Skin epidermis (tissue), 12 donors: Measurements from ENCODE around the gene CLK4.
"Not testable (repeated sequence)": the region's sequence is repeated elsewhere in the genome, so short reads cannot be mapped to it uniquely, and the experiment has no call there.

ENCODE experiments used
- H3K27ac ChIP-seq, 21 experiments: fragments of 200-600 bp; sonication (generic) in 11 of 21; one replicate each; pipeline ENCODE4 v1.5.0; 2020; ENCODE audit warnings: mild to moderate bottlenecking in 3 of 21, inconsistent platforms in 2 of 21, moderate library complexity in 2 of 21
- H3K4me3 ChIP-seq, 7 experiments: fragments of 200-600 bp; sonication (generic) in 2 of 7; one replicate each; pipeline ENCODE4 v1.5.0; 2020; ENCODE audit warnings: inconsistent platforms in 2 of 7, mild to moderate bottlenecking in 2 of 7, moderate library complexity in 1 of 7

CLK4 gene

DNA sequence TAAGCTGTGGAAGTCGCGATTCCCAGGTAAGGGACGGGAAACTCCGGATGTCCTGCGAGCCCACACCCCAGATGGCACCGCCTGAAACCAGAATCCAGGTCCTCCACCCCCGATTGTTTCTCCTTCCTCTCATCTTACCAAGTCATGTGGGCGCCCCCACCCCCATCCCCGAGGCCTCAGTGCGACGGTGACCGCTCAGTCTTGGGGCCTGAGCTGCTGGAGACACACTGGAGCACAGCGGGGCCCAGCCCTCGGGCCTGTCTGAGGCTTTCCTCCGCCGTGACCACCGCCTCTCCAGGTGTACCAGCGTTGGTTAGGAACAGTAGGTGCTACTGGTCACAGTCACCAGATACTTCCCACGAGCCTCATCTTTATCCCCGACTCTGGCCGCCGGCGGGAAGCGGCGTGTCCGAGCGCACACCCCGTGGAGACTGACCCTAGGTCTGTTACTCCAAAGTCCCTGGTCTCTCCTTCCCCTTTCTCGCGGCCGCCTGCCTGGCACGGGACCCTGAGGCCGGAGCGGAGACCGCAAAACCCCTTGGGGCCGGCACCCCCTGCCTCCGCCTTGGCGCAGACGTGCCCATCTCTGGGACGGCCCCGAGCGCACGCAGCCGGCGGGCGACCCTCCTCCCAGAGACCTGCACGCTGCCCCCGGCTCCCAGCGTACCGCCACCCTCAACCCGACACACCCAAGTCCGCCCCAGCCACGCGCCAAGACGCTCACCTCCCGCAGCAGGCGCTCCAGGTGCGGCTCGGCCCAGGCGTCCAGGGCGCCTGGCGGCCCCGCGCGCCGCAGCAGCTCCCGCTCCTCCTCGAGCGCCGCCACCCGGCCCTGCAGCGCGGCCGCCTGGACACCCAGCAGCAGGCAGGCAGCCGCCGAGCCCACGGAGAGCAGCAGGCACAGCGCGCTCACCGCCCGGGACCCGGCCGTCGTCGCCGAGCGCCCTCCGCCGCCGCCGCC, 37.4 kb downstream of the CLK4 start:
- Histone ChIP-seq H3K27ac (peak overlapping the region in 4 of 21 experiments; percentile 2 to 45 (median 22)), H3K4me3 (peak overlapping the region; percentile 28 to 55 (median 38))

DNA sequence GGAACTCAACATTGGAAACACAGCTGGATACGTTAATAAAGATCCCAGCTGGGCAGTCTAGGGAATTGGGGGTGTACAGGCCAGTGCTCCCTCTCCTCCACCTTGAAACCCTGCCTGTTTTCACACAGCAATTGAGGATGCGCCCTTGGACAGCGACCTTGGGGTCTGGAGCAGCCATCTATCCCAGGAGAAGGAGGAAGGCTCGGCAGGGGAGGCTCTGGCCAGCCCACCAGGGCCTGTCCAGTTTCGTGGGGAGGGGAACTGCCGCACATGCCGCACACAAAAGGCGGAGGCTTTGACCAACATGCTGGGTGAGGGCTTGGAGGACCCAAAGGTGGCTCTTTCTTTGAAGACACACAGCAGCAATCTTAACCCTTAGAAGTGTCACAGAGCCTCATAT, 38.1 kb downstream of the CLK4 start:
- Histone ChIP-seq H3K27ac (no peak overlapping the region), H3K4me3 (no peak overlapping the region)

DNA sequence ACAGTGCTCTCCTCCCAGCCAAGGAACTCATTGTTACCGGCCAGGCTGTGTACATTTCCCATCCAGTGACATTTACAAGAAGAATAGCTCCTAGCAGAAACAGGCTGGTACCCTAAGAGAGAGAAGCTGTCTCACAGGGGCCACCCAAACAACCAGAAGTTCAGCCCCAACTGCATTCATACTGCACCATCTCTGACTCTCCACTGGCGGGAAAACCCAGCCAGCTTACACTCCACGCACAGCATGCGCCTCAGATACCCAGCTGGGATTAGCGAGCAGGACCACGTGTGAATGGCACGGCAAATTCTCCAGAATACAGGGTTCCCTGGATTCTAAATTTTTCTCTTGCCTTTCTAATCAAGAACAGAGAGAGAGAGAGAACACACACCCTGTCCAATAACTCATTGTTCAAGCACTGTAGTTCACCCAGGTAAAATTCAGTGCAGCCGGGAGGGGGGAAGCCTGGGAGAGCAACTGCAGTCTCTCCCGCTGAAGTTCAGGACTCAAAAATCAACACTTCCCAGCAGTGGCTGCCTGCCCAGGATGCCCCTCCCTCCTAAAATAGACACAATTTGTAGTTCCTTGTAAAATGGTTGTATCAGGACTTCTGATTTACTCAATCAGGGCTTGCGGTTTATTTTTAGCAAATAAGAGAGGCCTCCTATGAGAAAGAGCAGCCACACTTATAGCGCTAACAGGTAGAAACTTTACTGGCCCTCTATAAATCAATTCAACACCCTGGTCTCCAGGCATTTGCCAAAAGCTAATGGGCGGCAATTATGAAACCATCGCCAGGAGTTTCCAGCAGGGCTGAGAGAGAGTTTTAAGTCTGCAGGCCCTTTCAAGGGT, 38.9 kb downstream of the CLK4 start:
- H3K27ac ChIP-seq: no peak overlapping the region
- no peak overlapping the region for H3K4me3 ChIP-seq

DNA sequence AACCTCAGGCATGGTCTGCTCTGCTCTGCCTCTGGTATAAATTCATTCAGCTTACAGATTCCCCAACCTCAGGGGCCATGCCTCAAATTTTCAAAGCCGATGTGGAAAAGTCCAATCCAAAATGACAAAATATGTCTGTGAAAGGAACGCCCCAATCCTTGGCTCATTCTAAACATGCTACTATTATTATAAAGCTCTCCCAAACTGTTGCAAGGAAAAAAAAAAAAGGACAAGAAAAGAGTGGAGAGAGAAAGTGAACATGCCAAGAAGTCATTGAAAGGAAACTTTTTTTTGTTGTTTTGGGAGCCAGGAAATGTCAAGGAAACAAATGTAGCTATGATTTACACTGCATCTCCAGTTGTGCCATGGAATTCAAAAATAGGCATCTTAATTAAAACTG, 40.5 kb downstream of the CLK4 start:
- no peak overlapping the region for H3K4me3 ChIP-seq
- no peak overlapping the region for H3K27ac ChIP-seq

DNA sequence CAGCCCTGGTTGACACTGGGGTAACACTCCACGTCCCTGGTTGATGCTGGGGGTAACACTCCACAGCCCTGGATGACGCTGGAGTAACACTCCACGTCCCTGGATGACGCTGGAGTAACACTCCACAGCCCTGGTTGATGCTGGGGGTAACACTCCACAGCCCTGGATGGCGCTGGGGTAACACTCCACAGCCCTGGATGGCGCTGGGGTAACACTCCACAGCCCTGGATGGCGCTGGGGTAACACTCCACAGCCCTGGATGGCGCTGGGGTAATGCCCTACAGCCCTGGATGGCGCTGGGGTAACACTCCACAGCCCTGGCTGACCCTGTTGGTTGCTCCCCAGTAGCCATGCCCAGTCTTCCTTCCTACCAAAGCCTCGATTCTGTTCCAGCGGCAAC, 41.4 kb downstream of the CLK4 start:
- not testable (repeated sequence) for H3K27ac ChIP-seq, H3K4me3 ChIP-seq

DNA sequence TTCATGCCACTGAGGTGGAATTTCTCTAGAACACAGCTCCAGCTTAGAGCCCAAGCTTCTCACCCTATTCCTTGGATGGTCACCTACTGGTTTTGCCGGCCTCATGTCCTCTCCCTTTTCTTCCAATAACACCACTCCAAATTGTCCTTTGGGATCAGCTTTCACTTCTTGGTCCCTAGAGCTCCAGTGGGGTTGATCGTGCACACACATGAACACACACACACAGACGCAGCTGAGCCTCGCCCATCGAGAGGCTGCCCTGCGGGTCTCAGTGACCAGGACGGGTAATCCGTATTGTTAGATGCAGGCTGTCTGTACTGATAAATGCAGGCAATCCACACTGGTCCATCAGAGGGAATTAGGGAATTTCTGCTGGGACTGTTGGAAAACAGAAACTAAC, 43.6 kb downstream of the CLK4 start:
- Histone ChIP-seq H3K4me3 (no peak overlapping the region), H3K27ac (no peak overlapping the region)

DNA sequence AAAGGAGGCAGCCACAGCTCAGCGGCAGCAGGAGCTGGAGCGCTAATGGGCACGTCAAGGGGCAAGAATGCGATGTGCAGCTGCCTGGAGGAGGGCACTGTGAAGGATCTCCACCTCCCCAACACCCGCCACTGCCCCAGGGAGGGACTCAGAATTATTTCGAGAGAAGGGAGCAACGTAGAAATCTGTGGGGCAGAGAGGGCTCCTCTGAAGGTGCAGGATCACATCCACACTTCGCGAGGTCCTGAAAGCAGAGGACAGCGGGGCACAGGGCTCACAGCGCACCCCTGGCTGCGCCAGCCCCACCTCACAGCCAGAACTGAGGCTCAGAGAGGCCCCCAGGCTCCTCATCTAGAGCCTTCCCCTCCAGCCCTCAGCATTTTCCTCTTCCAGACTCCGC, 44.6 kb downstream of the CLK4 start:
- Histone ChIP-seq H3K27ac (no peak overlapping the region), H3K4me3 (no peak overlapping the region)

DNA sequence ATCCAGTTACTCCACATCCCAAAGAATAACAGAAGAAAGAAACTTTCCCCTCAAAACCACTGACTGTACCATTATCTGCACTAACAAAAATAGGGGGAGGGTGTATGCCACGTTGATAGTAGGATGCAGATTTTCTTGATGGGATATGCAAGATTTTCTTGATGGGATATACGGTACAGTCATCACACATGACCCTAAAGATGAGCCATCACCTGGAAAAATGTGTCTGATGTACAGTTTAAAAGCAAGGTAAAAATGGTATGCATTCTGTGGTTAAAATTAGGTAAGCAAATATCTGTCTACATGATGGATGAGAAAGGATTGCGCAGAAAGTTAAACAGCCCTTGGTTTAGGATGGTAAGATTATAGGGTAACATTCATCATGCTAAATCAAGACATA, 45.2 kb downstream of the CLK4 start:
- H3K27ac ChIP-seq: no peak overlapping the region
- no peak overlapping the region for H3K4me3 ChIP-seq

DNA sequence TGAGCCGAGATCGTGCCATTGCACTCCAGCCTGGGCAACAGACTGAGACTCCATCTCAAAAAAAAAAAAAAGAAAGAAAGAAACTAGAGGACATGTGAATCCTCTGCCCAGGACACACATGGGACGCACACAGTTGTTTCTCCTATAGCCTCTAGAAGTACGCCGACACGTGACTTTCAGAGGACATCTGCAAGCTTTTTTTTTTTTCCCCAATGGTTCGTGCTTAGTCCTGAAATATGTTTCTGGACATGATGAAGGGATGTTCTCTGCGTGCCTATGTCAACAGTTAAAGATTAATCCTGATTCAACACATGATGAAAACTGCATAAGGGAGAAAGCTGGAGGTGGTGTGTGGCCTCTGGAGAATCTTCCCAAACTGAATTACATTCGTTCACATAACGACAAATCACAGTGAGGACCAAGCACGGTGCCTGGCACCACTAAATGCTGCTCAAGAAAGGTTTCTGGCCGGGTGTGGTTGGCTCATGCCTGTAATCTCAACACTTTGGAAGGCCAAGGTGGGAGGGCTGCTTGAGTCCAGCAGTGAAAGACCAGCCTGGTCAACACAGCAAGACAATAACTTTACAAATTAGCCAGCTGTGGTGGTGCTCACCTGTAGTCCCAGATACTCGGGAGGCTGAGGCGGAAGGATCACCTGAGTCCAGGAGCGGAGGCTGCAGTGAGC, 46.4 kb downstream of the CLK4 start:
- no peak overlapping the region for H3K27ac ChIP-seq
- no peak overlapping the region for H3K4me3 ChIP-seq

DNA sequence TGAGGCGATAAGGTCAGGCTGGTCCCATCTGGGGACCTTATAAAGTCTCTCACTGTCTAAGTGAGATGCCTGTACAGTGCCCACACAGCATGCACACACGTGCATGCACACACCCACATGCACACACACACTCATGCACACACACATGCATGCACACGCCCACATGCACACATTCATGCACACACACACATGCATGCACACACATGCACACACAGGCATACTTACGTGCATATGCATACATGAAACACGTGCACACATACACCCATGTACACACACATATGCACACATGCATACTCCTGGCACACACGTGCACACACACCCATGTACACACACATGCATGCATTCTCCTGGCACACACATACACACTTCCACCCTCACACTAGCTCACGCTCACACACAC, 48.9 kb downstream of the CLK4 start:
- Histone ChIP-seq H3K27ac (no peak overlapping the region), H3K4me3 (no peak overlapping the region)

DNA sequence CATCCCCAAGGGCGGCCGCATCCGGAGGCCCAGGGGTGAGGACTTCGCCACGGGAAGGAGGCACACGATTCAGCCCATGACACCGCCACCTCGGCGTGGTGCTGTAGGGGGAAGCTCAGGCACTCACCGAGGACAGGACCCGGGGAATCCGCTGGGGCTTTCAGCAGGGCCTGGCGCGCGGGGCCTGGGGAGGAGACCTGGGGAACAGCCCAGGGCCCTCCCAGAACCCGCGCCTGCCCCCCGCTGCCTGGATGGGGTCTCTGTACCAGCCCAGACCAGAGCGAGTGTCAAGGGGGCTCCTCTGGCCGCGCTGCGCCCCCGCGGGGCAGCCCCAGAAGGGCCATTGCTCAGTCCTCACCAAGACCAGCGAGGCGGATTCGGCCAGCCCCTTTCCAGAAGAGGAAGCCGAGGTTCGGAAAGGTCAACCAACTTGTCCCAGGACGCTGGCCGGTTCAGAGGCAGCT, 49.4 kb downstream of the CLK4 start:
- H3K27ac ChIP-seq: no peak overlapping the region

DNA sequence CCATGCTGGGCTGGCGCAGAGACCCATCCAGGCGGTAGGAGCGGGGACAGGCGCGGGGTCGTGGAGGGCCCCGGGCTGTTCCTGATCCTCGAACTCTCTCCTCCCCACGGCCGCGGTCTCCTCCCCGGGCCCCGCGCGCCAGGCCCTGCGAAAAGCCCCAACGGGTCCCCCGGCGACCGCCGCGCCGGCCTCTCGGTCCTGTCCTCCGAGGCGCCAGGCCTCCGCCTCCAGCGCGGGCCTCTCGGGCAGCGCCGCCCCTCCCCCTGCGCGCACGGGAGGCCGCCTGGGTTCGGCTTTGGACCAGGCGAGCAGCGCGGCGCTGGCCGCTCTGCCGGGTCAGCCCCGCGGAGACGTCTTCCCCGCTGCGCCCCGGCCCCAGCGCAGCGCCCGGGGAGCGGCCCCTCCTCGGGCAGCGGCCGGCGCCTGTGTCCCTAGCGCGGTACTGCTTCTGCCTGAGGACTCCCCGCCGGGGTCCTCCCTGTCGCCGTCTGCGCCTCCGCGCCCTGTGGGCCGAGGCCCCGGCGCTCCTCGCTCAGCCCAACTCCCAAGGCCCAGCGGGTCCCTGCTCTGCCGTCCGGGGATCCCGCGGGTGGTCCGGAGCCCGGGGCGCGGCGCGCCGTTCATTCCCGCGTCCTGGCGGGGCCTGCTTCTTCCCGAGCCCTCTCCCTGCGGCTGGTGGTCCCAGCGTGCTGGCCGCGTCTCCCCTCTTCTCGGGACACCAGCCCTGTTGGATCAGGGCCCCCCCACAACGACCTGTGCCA, 50.1 kb downstream of the CLK4 start:
- H3K4me3 ChIP-seq: peak overlapping the region in 5 of 7 experiments; percentile 3 to 31 (median 7)
- H3K27ac ChIP-seq: peak overlapping the region in 1 of 21 experiments; percentile 38

More for the DNA sequence above, 49.4 kb downstream of the CLK4 start:
- H3K4me3 ChIP-seq: peak overlapping the region in 1 of 7 experiments; percentile 24

DNA sequence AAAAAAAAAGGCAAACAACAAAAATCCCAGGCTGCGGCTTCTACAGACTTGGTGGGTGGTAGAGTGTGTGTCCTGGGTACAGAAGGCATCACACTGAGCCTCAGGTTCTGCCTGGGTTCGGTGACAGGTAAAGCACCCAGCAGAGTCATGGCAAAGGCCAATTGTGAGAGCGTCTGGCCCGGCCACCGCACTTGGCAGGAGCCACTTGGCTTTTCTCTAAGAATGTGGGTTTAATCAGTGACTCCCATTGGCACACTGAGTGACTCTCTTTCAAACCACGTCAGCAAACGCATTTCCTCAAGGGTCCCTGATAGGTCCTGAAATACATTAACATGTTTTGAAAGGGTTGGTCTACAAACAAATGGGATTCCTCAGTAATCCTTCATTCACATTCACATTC, 53.6 kb downstream of the CLK4 start:
- Histone ChIP-seq H3K4me3 (no peak overlapping the region), H3K27ac (no peak overlapping the region)

DNA sequence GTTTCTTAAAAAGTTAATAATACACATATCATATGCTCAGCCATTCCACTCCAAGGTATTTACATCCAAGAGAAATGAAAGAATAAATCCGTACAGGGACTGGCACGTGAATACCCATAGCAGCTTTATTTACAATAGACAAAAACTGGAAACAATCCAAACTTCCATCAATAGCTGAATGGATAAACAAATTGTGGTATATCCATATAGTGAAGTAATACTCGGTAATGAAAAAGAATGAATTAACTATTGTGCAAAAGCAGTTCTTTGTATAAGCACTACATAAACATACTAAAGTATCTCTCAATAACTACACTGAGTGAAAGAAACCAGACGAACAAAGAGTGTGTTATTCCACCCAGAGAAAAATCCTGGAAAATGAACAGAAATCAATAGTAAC, 54.2 kb downstream of the CLK4 start:
- no peak overlapping the region for H3K27ac ChIP-seq
- no peak overlapping the region for H3K4me3 ChIP-seq

DNA sequence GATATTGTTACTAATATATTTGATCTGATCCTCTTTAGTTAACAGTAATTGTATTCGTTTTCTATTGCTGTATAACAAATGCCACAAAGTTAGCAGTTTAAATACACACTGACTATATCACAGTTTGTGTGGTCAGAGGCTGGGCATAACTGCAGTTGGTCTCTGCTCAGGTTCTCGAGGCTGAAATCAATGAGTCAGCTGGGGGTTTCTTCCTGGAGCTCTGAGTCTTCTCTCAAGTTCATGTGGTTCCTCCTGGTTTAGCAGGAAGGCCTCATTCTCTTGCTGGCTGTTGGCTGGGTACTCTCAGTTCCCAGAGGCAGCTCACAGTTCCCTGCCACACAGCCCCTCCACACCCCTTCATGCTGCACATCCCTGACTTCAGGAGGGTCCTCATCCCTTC, 57.4 kb downstream of the CLK4 start:
- Histone ChIP-seq H3K4me3 (no peak overlapping the region), H3K27ac (no peak overlapping the region)

DNA sequence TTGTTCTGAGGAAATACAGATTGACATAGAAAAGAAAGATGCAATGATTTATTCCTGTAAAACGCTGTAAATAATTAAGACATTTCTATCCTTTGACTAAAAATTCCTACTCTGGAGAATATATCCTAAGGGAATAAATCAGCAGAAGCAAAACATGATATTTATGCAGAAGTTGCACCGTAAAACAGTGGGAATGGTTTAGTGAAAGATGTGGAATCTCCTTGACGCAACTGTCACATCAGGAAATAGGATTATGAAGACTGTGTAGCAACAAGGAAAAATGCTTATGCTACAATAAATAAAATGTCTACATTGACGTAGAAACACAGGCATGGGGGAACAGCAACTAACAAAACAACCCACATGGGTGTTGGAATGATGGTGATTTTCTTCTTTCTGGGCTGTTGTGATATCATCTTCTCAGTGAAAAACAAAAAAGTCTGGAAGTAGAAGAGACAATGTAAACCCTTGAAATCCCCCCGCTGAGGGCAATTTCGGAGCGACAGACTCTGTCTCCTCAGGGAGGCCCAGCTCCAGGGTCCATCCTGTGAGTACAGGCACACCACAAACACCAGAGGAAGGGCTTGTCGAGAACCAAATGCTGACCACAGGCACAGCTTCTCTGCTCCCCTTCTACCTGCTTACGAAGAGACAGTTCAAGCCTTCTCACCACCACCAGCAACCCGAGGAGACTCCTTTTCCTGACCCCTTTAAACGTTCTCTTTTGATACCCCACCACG, 61.9 kb downstream of the CLK4 start:
- Histone ChIP-seq H3K4me3 (no peak overlapping the region), H3K27ac (no peak overlapping the region)

DNA sequence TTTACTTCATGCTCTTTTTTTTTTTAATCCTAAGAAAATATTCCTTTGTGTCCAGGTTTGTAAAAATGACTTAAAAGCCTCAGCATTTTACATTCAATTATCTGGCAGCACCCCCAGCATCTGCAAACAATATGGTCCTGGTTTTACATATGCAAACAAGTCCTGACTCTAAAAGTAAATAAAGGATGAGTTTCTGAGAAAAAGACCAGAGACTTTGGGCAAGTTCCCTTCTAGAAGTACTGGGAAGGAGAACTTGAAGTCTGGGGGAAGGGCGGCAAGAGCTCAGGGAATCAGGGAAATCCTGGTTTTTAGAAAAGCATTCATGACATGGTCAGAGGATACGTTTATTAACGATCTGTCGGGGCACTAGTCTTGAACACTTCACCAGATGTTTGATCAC, 62.5 kb downstream of the CLK4 start:
- no peak overlapping the region for H3K4me3 ChIP-seq
- no peak overlapping the region for H3K27ac ChIP-seq

DNA sequence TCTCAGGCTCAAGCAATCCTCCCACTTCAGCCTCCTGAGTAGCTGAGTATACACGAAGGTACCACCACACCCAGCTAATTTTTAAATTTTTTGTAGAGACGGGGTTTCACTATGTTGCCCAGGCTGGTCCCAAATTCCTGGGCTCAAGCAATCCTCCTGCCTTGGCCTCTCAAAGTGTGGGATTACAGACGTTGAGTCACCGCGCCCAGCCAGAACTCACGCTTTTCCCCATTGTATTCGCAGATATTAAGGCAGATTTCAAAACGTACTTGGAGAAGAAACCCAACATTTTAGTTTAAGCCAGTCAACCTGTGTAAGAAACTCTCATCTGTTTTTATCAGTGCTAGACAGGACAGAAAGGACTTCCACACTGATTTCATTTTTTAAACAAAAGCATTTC, 63.2 kb downstream of the CLK4 start:
- Histone ChIP-seq H3K27ac (no peak overlapping the region), H3K4me3 (no peak overlapping the region)
